Trophoblast cell (in vitro differentiated cells and primary cell): ENCODE measurements around the gene PRDM4.

ENCODE experiments used
- DNase-seq, 2 donors: peaks; one replicate each; pipeline ENCODE4 v3.0.0-alpha.2; 2016
- H2AFZ ChIP-seq: 2 replicates; pipeline ENCODE4 v1.6.1; 2013; ENCODE audit warnings: low read length, moderate library complexity, mild to moderate bottlenecking; ENCODE audit not compliant: insufficient read depth, poor library complexity
- H2AK5ac ChIP-seq: 2 replicates; pipeline ENCODE4 v1.6.1; 2013; ENCODE audit warnings: mild to moderate bottlenecking, low read length
- H2BK120ac ChIP-seq: 2 replicates; pipeline ENCODE4 v1.6.1; 2013; ENCODE audit warnings: low read length, mild to moderate bottlenecking, moderate library complexity; ENCODE audit not compliant: insufficient read depth, poor library complexity
- H2BK12ac ChIP-seq: 2 replicates; pipeline ENCODE4 v1.6.1; 2013; ENCODE audit warnings: mild to moderate bottlenecking, low read length, moderate library complexity
- H2BK5ac ChIP-seq: 2 replicates; pipeline ENCODE4 v1.6.1; 2013; ENCODE audit warnings: low read length, low read depth, moderate library complexity, mild to moderate bottlenecking; ENCODE audit not compliant: poor library complexity
- H3K14ac ChIP-seq: 2 replicates; pipeline ENCODE4 v1.6.1; 2013; ENCODE audit warnings: mild to moderate bottlenecking, low read length
- H3K18ac ChIP-seq: 2 replicates; pipeline ENCODE4 v1.6.1; 2013; ENCODE audit warnings: mild to moderate bottlenecking, low read length
- H3K23ac ChIP-seq: 2 replicates; pipeline ENCODE4 v1.6.1; 2013; ENCODE audit warnings: low read length
- H3K27ac ChIP-seq: 2 replicates; pipeline ENCODE4 v1.5.1; 2013; ENCODE audit warnings: low read depth, mild to moderate bottlenecking, inconsistent platforms, low read length, moderate library complexity
- H3K27me3 ChIP-seq: 2 replicates; pipeline ENCODE4 v1.6.1; 2013; ENCODE audit warnings: inconsistent platforms, mild to moderate bottlenecking, low read length, moderate library complexity; ENCODE audit not compliant: insufficient read depth
- H3K36me3 ChIP-seq, 2 experiments: 1 replicate in 1 of 2; 2 replicates in 1 of 2; pipeline ENCODE4 v1.6.1; 2013; ENCODE audit warnings: low read length in 2 of 2, mild to moderate bottlenecking in 2 of 2, moderate library complexity in 1 of 2; ENCODE audit not compliant: insufficient read depth in 2 of 2, control insufficient read depth in 1 of 2
- H3K4ac ChIP-seq: 2 replicates; pipeline ENCODE4 v1.6.1; 2013; ENCODE audit warnings: low read depth, mild to moderate bottlenecking, low read length, moderate library complexity
- H3K4me1 ChIP-seq, 2 experiments: 1 replicate in 1 of 2; 2 replicates in 1 of 2; pipeline ENCODE4 v1.6.1; 2013; ENCODE audit warnings: low read length in 2 of 2, mild to moderate bottlenecking in 2 of 2, moderate library complexity in 1 of 2; ENCODE audit not compliant: insufficient read depth in 2 of 2, control insufficient read depth in 1 of 2
- H3K4me2 ChIP-seq: 2 replicates; pipeline ENCODE4 v1.6.1; 2013; ENCODE audit warnings: inconsistent platforms, mild to moderate bottlenecking, low read length, moderate library complexity
- H3K4me3 ChIP-seq: 2 replicates; pipeline ENCODE4 v1.5.1; 2013; ENCODE audit warnings: mild to moderate bottlenecking, low read depth, low read length, inconsistent platforms
- H3K79me1 ChIP-seq: one replicate; pipeline ENCODE4 v1.6.1; 2013; ENCODE audit warnings: low read length
- H3K79me2 ChIP-seq: 2 replicates; pipeline ENCODE4 v1.6.1; 2013; ENCODE audit warnings: low read length, mild to moderate bottlenecking; ENCODE audit not compliant: control insufficient read depth, insufficient read depth, poor library complexity
- H3K9ac ChIP-seq: 2 replicates; pipeline ENCODE4 v1.6.1; 2013; ENCODE audit warnings: mild to moderate bottlenecking, low read length
- H3K9me3 ChIP-seq: 2 replicates; pipeline ENCODE4 v1.6.1; 2013; ENCODE audit warnings: low read depth, mild to moderate bottlenecking, control low read depth, inconsistent platforms, low read length; ENCODE audit not compliant: insufficient read depth
- H4K12ac ChIP-seq: 2 replicates; pipeline ENCODE4 v1.6.1; 2013; ENCODE audit warnings: low read depth, mild to moderate bottlenecking, low read length, moderate library complexity
- H4K8ac ChIP-seq: 2 replicates; pipeline ENCODE4 v1.6.1; 2013; ENCODE audit warnings: low read depth, mild to moderate bottlenecking, low read length, moderate library complexity
- H4K91ac ChIP-seq: one replicate; pipeline ENCODE4 v1.6.1; 2013; ENCODE audit warnings: low read depth, mild to moderate bottlenecking, low read length, moderate library complexity
- WGBS: extraction: QIAGEN DNeasy Blood & Tissue Kit; methylation state at CpG from one replicate; pipeline ENCODE4 v1.1.7; 2013; ENCODE audit warnings: missing lambda C conversion rate; ENCODE audit not compliant: insufficient read length, insufficient coverage; ENCODE audit errors: extremely low coverage; 5-methylcytosine and 5-hydroxymethylcytosine counted together

Gene PRDM4

GRCh38 chr12:107782067-107782466, 21.1 kb upstream of the PRDM4 start:
- Histone ChIP-seq H3K27ac (no peak overlapping the region), H3K36me3 (no peaks in the 10 kb centered on the region), H3K4me2 (no peak overlapping the region), H2BK12ac (no peak overlapping the region), H2AK5ac (no peak overlapping the region), H2AFZ (no peak overlapping the region), H3K27me3 (no peaks in the 10 kb centered on the region), H3K18ac (no peak overlapping the region), H3K9ac (no peak overlapping the region), H2BK5ac (no peak overlapping the region), H3K79me1 (no peaks in the 10 kb centered on the region), H4K12ac (no peak overlapping the region), H3K9me3 (no peaks in the 10 kb centered on the region), H3K14ac (no peak overlapping the region), H4K8ac (no peak overlapping the region), H4K91ac (no peak overlapping the region), H3K79me2 (no peaks in the 10 kb centered on the region), H2BK120ac (no peak overlapping the region), H3K4ac (no peak overlapping the region), H3K4me3 (no peak overlapping the region), H3K23ac (no peak overlapping the region), H3K4me1 (no peaks in the 10 kb centered on the region)
- no peak for DNase-seq
- no CpG with 5 or more reads among the region's 2 CpGs for WGBS

GRCh38 chr12:107780298-107780697, 19.4 kb upstream of the PRDM4 start:
- no peak overlapping the region for H3K14ac ChIP-seq
- no peak overlapping the region for H4K91ac ChIP-seq
- no peaks in the 10 kb centered on the region for H3K79me2 ChIP-seq
- H2BK120ac ChIP-seq, result no peak overlapping the region
- H3K9me3 ChIP-seq, result no peaks in the 10 kb centered on the region
- no CpG with 5 or more reads among the region's 1 CpG for WGBS
- no peak for DNase-seq
- no peak overlapping the region for H3K4ac ChIP-seq
- peaks cover 8% of the 10 kb centered on the region for H3K27me3 ChIP-seq
- no peak overlapping the region for H2BK12ac ChIP-seq
- no peak overlapping the region for H3K4me2 ChIP-seq
- no peak overlapping the region for H3K23ac ChIP-seq
- H3K79me1 ChIP-seq, result no peaks in the 10 kb centered on the region
- H4K8ac ChIP-seq, result no peak overlapping the region
- no peak overlapping the region for H3K4me3 ChIP-seq
- no peak overlapping the region for H2AFZ ChIP-seq
- H2AK5ac ChIP-seq, result no peak overlapping the region
- H3K27ac ChIP-seq, result no peak overlapping the region
- H3K36me3 ChIP-seq, result no peaks in the 10 kb centered on the region
- H3K9ac ChIP-seq, result no peak overlapping the region
- H3K4me1 ChIP-seq, result peaks cover under 1 to 2% of the 10 kb centered on the region in 2 experiments
- no peak overlapping the region for H3K18ac ChIP-seq
- no peak overlapping the region for H4K12ac ChIP-seq
- no peak overlapping the region for H2BK5ac ChIP-seq

GRCh38 chr12:107779077-107779831, 18.3 kb upstream of the PRDM4 start:
- no peak overlapping the region for H4K12ac ChIP-seq
- H2BK120ac ChIP-seq, result no peak overlapping the region
- H3K79me1 ChIP-seq, result no peaks in the 10 kb centered on the region
- no peak overlapping the region for H4K8ac ChIP-seq
- no peak overlapping the region for H3K9ac ChIP-seq
- no peaks in the 10 kb centered on the region for H3K79me2 ChIP-seq
- WGBS, result no CpG with 5 or more reads among the region's 7 CpGs
- no peak for DNase-seq
- no peaks in the 10 kb centered on the region for H3K36me3 ChIP-seq
- H3K4me3 ChIP-seq, result no peak overlapping the region
- peaks cover 18% of the 10 kb centered on the region for H3K27me3 ChIP-seq
- H3K14ac ChIP-seq, result no peak overlapping the region
- H3K4me1 ChIP-seq, result peaks cover 2 to 4% of the 10 kb centered on the region in 2 experiments
- no peak overlapping the region for H3K4me2 ChIP-seq
- H3K18ac ChIP-seq, result no peak overlapping the region
- no peak overlapping the region for H4K91ac ChIP-seq
- H3K4ac ChIP-seq, result no peak overlapping the region
- no peak overlapping the region for H3K27ac ChIP-seq
- no peak overlapping the region for H2BK5ac ChIP-seq
- H3K9me3 ChIP-seq, result no peaks in the 10 kb centered on the region
- H3K23ac ChIP-seq, result no peak overlapping the region
- no peak overlapping the region for H2AK5ac ChIP-seq
- no peak overlapping the region for H2BK12ac ChIP-seq
- no peak overlapping the region for H2AFZ ChIP-seq

GRCh38 chr12:107778383-107779025, 17.6 kb upstream of the PRDM4 start:
- no CpG with 5 or more reads among the region's 11 CpGs for WGBS

More at GRCh38 chr12:107778383-107779025, 17.6 kb upstream of the PRDM4 start:
- H4K12ac ChIP-seq, result no peak overlapping the region
- H3K79me1 ChIP-seq, result no peaks in the 10 kb centered on the region
- no peak for DNase-seq
- H2BK120ac ChIP-seq, result no peak overlapping the region
- no peak overlapping the region for H4K91ac ChIP-seq
- no peak overlapping the region for H2BK5ac ChIP-seq
- no peak overlapping the region for H3K9ac ChIP-seq
- H3K79me2 ChIP-seq, result no peaks in the 10 kb centered on the region
- no peak overlapping the region for H2BK12ac ChIP-seq
- H3K4me2 ChIP-seq, result no peak overlapping the region
- H4K8ac ChIP-seq, result no peak overlapping the region
- H3K36me3 ChIP-seq, result no peaks in the 10 kb centered on the region
- H3K14ac ChIP-seq, result no peak overlapping the region
- H2AK5ac ChIP-seq, result no peak overlapping the region
- no peaks in the 10 kb centered on the region for H3K9me3 ChIP-seq
- H3K27ac ChIP-seq, result no peak overlapping the region
- H3K4me1 ChIP-seq, result peaks cover 2 to 4% of the 10 kb centered on the region in 2 experiments
- H3K4ac ChIP-seq, result no peak overlapping the region
- H3K4me3 ChIP-seq, result no peak overlapping the region
- no peak overlapping the region for H3K23ac ChIP-seq
- H3K18ac ChIP-seq, result no peak overlapping the region
- H2AFZ ChIP-seq, result no peak overlapping the region
- peaks cover 20% of the 10 kb centered on the region for H3K27me3 ChIP-seq
